Ascending aorta (tissue), 2 donors: ENCODE data around the gene CCDC149. TPM values are rescaled to one million over a fixed set of nuclear protein-coding genes. Genes with fewer than 3 reads are reported as not detected.

Experiments
- DNase-seq, 2 donors: peaks; one replicate each; pipeline ENCODE4 v3.0.0-alpha.2; 2019; ENCODE audit warnings: low spot score in 2 of 2
- H3K27ac ChIP-seq, 2 donors: fragments of 200-600 bp; sonication (generic); one replicate each; pipeline ENCODE4 v1.5.1; 2016 to 2017; ENCODE audit warnings: mild to moderate bottlenecking in 1 of 2
- H3K27me3 ChIP-seq: fragments of 200-600 bp; sonication (generic); one replicate; pipeline ENCODE4 v1.5.1; 2017
- H3K36me3 ChIP-seq, 2 donors: fragments of 200-600 bp; sonication (generic); one replicate each; pipeline ENCODE4 v1.5.1; 2016
- H3K4me1 ChIP-seq, 2 donors: fragments of 200-600 bp; sonication (generic); one replicate each; pipeline ENCODE4 v1.5.1; 2016 to 2017; ENCODE audit warnings: mild to moderate bottlenecking in 1 of 2
- H3K4me3 ChIP-seq, 2 donors: fragments of 200-600 bp; sonication (generic); one replicate each; pipeline ENCODE4 v1.5.1; 2016 to 2017; ENCODE audit warnings: mild to moderate bottlenecking in 1 of 2
- H3K9me3 ChIP-seq, 2 donors: fragments of 200-600 bp; sonication (generic); one replicate each; pipeline ENCODE4 v1.5.1; 2016
- CTCF ChIP-seq, 3 experiments: fragments of 200-600 bp in 2 of 3; fragments of 450-650 bp in 1 of 3; sonication (generic) in 2 of 3; IDR thresholded peaks; one replicate each; pipeline ENCODE4 v1.5.1; 2016 to 2019; ENCODE audit warnings: antibody characterized with exemption in 3 of 3, mild to moderate bottlenecking in 1 of 3, moderate library complexity in 1 of 3
- intact Hi-C: fragments of 100-400 bp; cut with DNase I; formaldehyde crosslinking; loops from one replicate; pipeline ENCODE4 v1.15.1; 2023
- total RNA-seq: library from RNA; depleted of rRNA; stranded (reverse); fragments of >200 nt; gene quantifications from one replicate; pipeline ENCODE4 v1.1.0, GENCODE V29; 2016

The CCDC149 gene
- total RNA-seq, 1 donor from 2014 or later = 8.7 TPM

GRCh38 chr4:24924309-24924781 is 11.5 kb upstream of the CCDC149 start:
- intact Hi-C loops = no loop called here
- TF ChIP-seq CTCF (IDR thresholded peaks at IDR 0.05) = no peak
- Histone ChIP-seq H3K27me3 (no peaks in the 10 kb centered on the region), H3K4me1 (no peaks in the 10 kb centered on the region), H3K27ac (no peak overlapping the region), H3K9me3 (peaks cover 4 to 10% of the 10 kb centered on the region in 2 donors), H3K4me3 (no peak overlapping the region), H3K36me3 (no peaks in the 10 kb centered on the region)
- DNase-seq = no peak

DNA sequence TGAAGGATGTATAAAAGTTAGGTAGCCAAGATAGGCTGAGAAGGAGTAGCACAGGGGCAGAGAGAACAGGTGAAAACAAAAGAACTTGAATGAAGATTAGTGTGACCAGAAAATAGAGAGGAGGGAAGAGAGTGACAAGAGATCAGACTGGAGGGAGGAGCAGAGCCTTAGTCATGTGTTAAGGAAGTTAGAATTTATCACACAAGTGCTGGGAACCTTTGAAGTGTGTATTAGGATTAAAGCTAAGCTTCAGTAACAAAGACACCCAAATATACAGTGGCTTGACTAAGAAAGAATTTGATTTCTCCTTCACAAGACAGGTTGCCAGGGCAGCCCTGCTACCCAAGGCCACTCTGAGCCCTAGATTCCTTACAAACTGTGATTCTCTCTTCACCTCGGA is 10.7 kb upstream of the CCDC149 start:
- intact Hi-C loops = no loop called here
- no peak for TF ChIP-seq CTCF (IDR thresholded peaks at IDR 0.05)
- Histone ChIP-seq H3K4me3 (no peak overlapping the region), H3K27me3 (no peaks in the 10 kb centered on the region), H3K4me1 (no peaks in the 10 kb centered on the region), H3K36me3 (no peaks in the 10 kb centered on the region), H3K27ac (no peak overlapping the region), H3K9me3 (peaks cover 4 to 10% of the 10 kb centered on the region in 2 donors)
- no peak for DNase-seq

GRCh38 chr4:24923002-24923401 is 10.2 kb upstream of the CCDC149 start:
- H3K27ac ChIP-seq = no peak overlapping the region
- H3K4me3 ChIP-seq = no peak overlapping the region
- H3K9me3 ChIP-seq = peaks cover 4 to 10% of the 10 kb centered on the region in 2 donors
- no peaks in the 10 kb centered on the region for H3K36me3 ChIP-seq
- DNase-seq = no peak
- H3K27me3 ChIP-seq = no peaks in the 10 kb centered on the region
- no peak for TF ChIP-seq CTCF (IDR thresholded peaks at IDR 0.05)
- H3K4me1 ChIP-seq = no peaks in the 10 kb centered on the region
- intact Hi-C loops = no loop called here

GRCh38 chr4:24922416-24922815 is 9.6 kb upstream of the CCDC149 start:
- H3K27ac ChIP-seq = no peak overlapping the region
- no peak for TF ChIP-seq CTCF (IDR thresholded peaks at IDR 0.05)
- H3K27me3 ChIP-seq = no peaks in the 10 kb centered on the region
- H3K9me3 ChIP-seq = peaks cover 4 to 10% of the 10 kb centered on the region in 2 donors
- no peaks in the 10 kb centered on the region for H3K4me1 ChIP-seq
- H3K4me3 ChIP-seq = no peak overlapping the region
- no peaks in the 10 kb centered on the region for H3K36me3 ChIP-seq
- intact Hi-C loops = no loop called here
- DNase-seq = no peak

GRCh38 chr4:24921491-24921890 is 8.6 kb upstream of the CCDC149 start:
- Histone ChIP-seq H3K9me3 (peaks cover 4 to 10% of the 10 kb centered on the region in 2 donors), H3K27me3 (no peaks in the 10 kb centered on the region), H3K27ac (no peak overlapping the region), H3K4me3 (no peak overlapping the region), H3K36me3 (no peaks in the 10 kb centered on the region), H3K4me1 (no peaks in the 10 kb centered on the region)
- intact Hi-C loops = no loop called here
- TF ChIP-seq CTCF (IDR thresholded peaks at IDR 0.05) = no peak
- DNase-seq = no peak

- Histone ChIP-seq H3K27ac (no peak overlapping the region), H3K9me3 (peaks cover 4 to 10% of the 10 kb centered on the region in 2 donors), H3K36me3 (no peaks in the 10 kb centered on the region), H3K27me3 (no peaks in the 10 kb centered on the region), H3K4me1 (no peaks in the 10 kb centered on the region), H3K4me3 (no peak overlapping the region)
- no peak for TF ChIP-seq CTCF (IDR thresholded peaks at IDR 0.05)
- intact Hi-C loops = no loop called here
- no peak for DNase-seq
These were observed 7.2 kb upstream of the CCDC149 start for GRCh38 chr4:24920008-24920407.
